Islet precursor cell (in vitro differentiated cells): Measurements from ENCODE around the gene SLC22A31.
"Not testable (repeated sequence)": the region's sequence is repeated elsewhere in the genome, so short reads cannot be mapped to it uniquely, and the experiment has no call there.

Experiments used
- DNase-seq: peaks from one replicate; pipeline ENCODE4 v3.0.0-alpha.2; 2018

Gene SLC22A31

DNA sequence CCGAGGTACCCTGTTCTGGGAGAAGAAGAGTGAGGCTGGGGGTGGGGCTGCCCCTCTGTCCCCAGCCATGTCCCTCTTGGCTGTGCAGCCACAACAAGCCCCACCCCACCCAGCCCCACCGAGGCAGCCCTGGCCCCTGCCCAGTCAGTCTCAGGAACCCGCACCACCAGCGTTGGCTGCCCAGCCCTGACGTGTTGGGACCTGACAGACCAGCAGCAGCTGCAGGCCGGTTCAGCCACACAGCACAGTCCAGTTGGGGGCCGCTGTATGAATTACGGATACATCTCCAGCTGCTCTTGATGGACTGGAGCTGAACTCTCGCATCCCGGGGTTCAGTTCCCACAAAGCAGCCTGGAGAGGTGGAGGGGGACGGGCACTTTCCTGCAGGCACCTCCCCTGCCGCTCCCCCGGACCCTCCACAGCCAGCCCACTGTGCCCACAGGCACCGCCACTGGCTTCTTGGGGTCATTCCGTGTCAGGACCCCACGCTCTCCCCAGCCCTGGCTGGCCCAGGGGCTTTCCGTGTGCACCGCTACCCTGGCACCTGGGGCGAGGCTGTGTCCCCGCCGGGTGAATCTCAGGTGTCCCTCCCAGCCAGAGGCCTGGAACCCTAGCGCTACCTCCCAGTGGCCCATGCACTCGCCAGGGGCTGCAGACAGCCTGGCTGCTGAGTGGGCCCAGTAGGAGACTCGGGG lies 21.7 kb downstream of the SLC22A31 start:
- no peak for DNase-seq

DNA sequence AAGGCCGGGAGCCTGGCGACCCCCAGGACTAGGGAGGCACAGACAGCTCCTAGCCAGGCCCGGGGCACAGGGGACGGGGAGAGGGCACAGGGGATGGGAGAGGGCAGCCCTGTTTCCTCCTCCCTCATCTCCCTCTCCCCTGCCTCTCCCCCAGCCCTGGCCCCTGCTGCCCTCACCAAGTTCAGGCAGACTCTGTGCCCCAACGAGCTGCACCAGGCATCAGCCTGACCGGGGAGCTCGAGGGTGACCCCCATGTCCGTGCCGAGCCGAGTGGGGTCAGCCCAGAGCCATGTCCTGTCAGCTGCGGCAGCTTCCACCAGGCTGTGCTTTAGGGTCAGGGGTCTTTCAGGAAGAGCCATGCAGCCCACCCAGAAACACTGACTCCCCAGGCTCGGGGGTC lies 22.8 kb downstream of the SLC22A31 start:
- DNase-seq: no peak

DNA sequence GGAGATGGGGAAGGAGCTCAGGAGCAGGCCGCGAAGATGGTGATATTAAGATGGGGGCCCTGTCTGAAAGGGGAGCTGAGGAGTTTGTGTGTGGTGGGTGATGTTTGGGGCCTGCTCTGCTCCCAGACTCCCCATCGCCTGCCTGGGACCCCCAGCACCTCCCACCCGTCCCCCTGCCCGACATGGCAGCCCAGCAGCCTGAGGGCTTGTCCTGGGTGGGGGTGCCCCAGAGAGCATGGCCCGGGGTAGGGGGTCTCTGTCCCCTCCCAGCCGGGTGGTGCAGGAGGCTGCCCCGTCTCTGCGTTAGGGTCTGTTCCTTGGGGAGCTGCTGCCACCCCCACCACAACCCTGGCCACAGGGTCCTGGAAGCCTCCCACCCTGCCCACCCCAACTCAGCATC lies 23.6 kb downstream of the SLC22A31 start:
- DNase-seq: no peak

DNA sequence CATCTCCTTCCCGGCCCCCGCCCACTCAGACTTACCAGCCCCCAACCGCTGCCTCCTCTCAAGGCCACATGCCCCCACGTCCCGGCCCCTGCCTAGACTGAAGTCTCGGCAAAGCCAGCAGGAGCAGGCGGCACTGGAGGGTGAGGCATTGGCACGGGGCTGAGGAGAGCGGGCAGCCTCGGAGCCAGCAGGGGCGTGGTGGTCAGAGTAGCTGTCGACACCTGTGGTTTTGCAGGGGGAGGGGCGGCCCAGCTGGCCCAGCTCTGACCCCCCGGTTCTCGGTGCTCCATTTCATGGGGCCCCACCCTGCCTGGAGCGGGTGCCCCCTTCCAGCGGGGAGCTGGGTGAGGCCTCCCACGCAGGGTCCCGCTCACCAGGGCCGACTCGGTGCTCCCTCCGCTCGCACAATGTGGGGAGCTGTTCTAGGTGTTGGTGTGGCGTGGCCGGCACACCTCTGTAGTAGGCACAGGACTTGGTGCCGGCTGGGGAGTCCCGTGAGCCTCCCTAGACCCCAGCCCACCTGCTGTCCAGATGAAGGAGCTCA lies 24.1 kb downstream of the SLC22A31 start:
- DNase-seq: no peak

DNA sequence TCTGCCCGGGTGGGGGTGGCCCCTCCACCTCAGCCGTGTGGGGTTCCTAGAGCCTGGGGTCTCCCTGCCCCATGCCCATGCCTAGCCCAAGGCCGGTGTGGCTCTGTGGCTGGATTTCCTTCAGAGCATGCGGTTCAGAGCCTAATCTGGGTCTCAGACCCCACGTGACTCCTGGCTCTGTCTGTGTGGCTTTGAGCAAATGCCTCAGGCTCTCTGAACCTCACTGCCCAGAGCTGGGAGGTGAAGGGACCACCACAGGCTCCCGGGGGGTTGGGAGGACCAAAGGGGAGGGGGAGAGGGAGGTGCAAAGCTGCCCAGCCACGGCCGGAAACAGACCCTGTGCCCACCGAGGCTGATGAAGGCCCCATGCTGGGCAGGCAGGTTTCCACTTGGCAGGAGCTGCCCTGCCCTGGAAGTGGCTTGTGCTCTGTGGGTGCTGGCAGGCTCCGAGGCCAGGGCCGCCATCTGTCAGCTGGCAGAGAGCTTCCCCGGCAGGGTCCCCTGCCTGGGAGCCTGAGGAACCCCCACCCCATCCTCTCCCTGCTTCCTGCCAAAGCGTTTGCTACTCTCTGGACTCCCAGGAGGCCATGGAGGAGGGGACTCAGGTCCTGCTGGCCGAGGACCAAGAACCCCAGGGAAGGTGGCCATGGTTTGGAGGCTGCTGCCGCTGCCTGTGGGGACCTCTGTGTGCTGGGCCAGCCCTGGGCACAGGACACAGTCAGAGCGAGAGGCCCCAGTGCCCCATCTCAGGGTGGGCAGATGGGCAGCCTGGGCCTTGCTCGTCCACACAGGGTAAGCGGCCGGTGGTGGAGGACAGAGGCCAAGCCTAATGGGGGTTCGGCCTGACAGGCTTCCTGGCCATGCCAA lies 24.8 kb downstream of the SLC22A31 start:
- no peak for DNase-seq

DNA sequence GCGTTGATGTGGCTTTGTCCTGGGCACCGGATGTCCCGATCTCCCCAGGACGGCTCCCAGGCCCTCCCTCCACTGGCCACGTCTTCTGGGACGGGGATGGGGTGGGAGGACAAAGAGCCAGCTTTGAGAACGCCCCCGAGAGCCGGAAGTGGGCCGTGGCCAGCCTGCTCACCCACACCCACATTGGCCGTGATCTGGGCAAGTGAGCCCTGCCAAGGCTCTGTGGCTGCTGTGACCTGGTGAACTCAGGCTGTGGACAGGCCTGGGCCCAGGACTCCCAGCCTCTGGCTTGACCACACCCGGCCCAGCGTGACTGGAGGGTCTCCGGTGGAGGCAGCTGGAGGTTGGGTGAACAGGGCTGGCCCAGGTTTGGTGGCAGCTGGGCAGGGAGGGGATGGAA lies 25.5 kb downstream of the SLC22A31 start:
- DNase-seq: no peak

DNA sequence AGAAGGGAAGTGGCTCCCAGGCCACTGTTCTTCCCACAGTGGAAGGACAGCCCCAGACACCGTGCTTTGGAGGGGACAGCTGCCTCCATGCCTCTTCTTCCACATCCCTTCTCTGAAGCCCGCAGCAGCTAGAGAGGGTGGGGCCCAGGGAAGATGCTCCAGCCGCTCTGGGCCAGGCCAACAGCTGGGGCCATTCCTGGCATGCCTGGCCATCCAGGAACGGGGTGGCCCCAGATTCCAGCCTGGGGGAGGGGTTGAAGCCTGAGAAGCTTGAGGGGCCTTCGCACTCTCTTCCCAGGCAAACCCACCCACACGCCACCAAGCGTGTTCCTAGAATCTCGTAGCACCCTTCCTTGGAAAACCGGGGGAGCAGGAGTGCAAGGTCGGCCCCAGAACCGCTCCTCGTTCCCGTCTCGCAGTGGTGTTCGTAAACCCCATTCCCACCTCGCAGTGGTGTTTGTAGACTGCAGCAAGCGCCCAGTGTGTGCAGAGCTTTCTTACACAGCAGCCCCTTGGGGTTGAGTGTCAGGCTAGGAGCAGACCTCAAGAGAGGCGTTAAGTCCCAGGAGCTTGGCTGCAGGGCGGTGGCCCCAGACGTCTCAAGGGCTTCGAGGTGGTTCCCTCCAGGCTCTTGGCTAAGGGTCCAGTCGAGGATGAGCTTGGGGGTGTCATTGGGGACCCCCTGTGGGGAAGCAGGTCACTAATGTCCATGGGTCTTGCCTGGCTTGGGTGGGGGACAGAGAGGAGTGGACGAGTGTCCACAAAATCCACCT lies 26.1 kb downstream of the SLC22A31 start:
- DNase-seq: no peak

DNA sequence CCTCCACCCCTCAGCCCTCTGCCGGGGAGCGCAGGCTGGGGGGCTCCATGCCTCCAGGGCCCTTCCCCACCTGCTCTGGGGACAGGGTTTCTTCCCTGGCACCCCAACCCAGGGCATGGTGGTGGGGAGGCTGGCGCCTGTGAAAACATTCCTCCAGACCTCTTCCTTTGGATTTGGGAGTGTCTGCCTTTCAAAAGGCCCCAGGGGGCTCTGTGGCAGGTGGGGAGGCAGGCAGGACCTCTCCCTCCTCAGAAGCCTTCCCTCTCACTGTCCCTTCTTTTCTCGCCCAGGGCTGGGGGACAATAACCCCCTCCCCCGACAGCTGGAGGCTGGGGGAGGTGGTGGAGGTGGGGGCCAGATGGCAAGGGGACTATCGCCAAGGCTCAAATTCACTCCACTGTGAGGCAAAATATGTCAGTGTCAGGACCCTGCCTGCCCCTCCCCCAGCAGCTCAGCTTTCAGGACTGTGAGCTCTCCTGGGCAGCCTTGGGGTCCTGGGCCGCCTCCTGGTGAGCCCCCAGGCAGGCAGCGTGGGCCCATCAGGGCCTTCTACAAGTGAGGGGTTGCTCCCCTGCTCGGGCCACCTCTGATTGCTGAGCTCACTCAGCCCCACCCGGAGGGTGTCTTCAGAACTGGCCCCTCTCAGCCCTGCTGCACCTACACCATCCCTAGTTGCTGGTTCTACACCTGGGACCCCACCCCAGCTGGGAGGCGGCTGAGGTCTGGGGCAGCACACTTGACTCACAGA lies 27.0 kb downstream of the SLC22A31 start:
- DNase-seq: no peak

DNA sequence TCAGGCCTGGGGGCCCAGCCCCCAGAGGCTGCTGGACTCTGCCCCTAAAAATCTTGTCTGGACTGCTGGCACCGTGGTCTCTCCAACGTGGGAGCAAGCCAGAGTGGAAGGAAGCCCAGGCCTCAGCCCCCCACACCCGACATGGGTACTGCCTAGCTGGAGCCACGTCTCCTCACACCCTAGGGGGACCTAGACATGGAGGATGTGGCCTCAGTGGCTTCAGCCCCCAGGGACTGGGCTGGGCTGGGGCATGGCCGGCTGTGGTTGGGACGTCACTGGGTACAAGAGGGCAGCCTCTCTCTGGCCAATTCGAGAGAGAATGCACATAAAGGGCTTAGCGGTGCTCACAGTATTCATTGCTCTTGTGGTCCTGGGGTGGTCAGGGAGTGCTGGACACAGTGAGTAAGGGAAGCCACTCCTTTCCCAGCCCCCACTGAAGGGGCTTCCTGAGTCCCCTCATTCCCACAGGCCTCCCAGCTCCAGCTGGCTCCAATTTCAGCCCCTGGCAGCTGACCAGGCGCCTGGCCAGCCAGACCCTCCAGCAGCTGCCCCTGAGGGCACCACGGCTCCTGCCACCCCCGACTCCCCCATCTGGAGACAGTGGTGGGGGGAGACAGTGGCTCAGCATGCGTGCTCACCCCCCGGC lies 27.7 kb downstream of the SLC22A31 start:
- no peak for DNase-seq

DNA sequence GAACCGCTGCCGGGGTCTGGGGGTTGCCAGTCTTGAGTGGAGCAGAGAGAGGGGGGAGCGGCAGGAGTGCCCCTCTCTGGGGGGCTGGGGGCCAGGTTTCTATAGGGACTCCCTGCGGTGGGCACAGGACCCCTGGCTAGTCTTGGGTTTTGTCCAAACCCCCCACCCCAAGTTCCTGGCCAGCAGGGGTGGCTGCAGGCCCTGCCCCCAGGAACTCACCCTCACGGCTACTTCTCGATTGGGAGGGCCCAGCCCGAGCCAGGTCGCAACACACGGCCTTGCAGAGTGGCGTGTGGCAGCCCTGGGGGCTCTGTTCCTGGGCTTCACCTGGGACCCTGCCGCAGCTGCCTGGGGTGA lies 28.2 kb downstream of the SLC22A31 start:
- DNase-seq: no peak

DNA sequence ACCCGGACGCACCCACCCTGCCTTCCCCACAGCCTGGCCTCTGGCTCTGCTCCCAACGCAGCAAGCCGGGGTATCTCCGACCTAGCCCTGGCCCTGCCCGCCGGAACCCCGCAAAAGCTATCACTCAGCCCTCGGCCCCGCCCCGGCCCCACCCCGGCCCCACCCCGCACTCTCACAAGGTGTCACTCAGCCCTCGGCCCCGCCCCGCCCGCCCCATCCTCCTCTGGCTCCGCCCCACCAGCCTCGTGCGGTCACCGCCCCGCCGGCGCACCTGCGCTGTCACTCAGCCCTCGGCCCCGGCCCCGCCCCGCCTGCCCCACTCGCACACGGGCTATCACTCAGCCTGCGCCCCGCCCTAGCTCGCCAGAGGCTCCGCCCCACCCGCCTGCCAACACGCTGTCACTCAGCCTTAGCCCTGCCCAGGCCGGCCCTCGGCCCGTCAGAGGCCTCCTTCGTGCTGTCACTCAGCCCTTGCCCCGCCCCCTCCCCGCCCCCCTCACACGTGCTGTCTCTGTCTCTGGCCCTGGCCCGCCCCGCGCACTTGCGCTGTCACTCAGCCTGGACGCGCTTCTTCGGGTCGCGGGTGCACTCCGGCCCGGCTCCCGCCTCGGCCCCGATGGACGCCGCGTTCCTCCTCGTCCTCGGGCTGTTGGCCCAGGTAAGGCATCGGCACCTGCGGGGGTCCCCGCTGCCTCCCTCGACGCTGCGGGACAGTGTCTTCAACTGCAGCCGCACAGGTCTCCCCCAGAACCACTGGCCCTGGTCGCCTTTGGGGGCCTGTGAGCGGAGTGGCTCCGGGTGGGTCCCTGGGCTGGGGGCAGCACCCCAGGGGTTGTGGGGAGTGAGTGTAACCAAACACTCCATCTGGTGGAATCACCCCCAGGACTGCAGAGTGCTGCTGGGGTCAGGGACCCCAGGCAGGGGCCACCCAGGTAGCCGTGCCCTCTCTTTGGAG lies 28.8 kb downstream of the SLC22A31 start, which contains the start of gene CDH15:
CDH15 (plus strand) TSS at position 533 of the 955 bp plus-strand sequence; CDS start at position 617, 84 bp downstream.
- peak; percentile 98 for DNase-seq

DNA sequence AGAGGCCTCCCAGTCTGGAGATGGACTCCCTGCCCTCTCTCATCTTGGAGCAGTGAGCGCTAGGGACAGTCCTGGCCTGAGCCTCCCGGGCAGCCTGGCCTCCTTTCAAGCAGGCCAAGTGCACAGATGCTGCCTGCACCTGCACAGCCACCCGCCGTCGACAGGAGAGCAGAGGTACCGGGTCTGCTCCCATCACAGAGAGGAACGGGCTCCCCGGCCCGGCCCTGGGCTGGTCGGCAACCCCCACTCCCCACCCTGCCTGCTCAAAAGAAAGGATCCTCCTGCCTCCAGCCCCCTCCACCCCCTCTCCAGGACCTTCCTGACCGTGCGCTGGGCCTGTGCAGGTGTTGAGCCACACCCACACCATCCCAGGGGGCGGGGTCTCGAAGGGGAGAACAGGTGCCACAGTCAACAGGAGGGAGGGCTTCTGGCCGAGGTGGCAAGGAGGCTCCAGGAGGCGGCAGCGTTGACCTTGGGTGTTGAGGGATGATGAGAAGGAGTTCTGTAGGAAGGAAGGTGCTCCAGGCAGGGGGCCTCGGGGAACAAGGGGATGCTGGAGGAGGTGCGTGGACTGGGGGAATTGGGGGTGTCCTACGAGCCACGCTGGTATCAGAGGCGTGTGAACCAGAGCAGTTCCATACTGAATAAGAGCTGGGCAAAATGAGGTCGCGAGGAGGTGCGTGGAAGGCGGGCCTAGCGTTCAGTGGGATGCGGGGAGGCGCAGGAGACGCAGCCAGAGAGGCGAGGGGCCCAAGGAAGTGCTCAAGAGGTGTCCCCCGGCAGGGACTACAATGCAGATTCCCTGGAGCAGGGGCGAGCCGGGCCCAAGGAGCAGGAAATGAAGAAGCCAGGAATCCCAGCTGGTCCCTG lies 29.8 kb downstream of the SLC22A31 start:
- peak; percentile 74 for DNase-seq

DNA sequence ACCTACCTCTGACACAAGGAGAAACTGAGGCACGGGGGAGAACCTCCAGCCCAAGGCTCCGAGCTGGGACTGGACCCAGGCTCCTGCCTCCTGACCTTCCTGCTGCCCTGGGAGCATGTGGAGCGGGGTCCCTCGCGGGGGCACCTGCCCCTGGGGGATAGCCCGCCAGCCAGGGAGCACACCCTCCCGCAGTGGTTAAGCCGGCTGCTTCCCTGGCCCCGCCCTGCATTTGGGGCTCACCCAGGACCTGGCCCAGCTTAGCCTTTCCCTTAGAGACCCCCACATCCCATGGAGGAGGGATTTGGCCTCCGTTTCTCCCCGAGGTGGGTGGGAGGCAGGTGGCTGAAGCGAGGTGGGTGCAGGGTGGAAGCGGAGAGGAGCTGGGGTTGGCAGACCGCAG lies 30.6 kb downstream of the SLC22A31 start:
- DNase-seq: no peak

DNA sequence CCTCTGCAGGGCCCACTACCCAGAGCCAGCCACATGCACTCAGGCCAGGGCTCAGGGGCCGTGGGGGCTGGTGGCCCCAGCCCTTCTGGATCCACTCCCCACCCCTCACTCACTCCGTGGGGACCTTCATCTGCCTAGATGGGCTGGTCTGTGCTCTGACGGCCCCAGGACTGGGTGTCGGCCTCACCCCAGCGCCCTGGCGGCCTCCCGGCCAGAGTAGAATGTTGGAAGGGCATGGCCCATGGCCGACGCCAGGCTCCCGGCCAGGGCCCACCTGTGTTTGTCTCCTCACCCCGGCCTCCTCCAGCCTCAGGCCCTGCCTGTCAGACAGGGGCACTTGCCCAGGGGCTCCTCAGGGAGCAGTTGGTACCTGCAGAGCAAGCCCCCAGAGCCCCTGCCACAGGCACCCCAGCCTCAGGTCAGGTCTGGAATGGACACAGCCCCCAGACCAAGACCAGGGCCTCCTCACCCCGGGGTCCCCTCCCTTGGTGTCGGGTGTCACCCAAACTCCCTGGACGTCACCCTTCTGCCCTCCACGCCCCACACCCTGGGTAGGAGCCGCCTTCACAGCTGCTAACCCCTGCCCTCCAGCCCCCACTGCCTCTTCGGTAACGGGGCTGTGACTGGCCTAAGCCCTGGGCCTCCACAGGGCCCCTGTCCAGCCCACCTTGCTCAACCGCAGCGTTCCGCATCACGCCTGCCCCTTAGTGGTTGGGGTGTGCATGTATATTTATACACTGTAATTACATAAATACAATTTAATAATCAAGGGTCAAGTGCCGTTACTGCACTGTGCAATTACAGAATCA lies 31.8 kb downstream of the SLC22A31 start:
- DNase-seq: no peak

DNA sequence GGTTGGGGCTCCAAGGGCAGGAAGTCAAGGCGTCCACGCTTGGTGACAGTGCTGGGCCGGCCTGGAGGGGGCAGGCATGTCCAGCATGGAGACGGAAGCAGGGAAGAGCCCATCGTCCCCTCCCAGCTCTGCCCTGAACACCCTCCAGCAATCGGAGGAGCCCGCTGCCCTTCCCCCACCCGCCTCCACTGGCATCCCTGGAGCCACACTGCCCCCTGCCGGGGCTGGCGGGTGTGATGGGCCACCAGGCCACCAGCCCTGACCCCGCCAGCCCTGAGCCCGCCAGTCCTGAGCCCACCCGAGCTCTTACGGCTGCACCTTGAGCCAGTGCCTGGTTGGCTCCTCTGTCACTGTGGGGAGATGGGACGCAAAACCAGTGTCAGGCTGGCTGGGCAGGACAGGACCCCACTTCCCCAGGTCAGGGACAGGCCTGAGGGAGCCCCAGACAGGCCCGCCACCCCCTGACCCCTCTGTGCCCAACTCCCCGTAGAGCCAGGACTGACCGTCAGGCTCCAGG lies 32.9 kb downstream of the SLC22A31 start:
- DNase-seq: peak; percentile 96

DNA sequence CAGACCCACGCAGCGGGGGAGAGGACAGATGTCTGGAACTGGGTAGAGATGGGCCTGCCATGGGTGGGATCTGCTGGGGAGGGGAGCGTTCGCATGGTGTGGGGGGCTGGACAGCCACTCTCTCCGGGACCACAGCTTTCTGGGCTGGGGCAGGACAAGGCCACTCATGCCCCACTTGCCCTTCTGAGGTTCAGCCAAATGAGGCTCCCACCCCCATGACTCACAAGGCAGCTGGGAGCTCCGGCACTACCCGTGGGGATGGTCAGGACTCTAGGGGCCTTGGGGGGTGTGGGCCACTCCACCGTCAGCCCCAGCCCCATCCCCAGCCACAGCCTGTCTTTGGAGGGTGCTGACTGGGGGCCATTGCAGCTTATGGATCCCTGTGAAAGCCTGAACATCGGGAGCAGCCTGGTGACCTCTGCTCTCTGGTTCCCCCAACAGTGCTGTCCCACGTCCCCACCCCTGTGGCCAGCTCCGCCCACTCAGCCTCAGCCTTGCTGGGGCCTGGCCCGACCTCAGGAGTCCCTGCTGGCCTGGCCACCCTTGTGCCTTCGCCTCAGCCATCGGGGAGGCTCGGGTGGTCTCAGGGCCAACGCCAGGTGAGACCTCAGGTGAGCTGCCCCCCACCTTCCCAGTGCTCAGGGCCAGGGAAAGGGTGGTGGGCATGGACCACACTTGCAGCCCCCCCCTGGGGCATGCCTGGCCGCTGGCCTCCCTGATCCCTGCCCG lies 33.5 kb downstream of the SLC22A31 start:
- DNase-seq: no peak

DNA sequence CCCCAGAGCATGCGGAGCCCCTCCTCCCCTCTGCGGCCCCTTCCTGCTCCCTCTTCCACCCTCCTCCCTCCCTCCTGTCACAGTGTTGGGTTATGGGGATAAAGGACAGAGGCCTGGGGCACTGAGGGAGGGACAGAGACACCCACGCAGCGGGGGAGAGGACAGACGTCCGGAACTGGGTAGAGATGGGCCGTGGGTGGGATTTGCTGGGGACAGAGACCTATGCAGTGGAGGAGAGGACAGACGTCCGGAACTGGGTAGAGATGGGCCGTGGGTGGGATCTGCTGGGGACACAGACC lies 34.7 kb downstream of the SLC22A31 start:
- DNase-seq: not testable (repeated sequence)
